GM12878 (cell line): ENCODE measurements around the gene TTC23L. TPM values are rescaled to one million over a fixed set of nuclear protein-coding genes. Genes with fewer than 3 reads are reported as not detected.

ENCODE experiments used
- ATAC-seq: fragments of 200-7000 bp; cut with Tn5 transposase; 3 replicates; pipeline ENCODE4 v1.9.1; 2020; ENCODE audit warnings: mild to moderate bottlenecking, moderate library complexity
- BruUV-seq: library from RNA; stranded (reverse); fragments of 400-500 nt; replicated peaks from 2 replicates; lab custom pipeline; 2021; lab: Mats Ljungman, UMichigan
- CTCF ChIA-PET: fragments of 300-600 bp; sonication (Branson Sonifier 250); formaldehyde crosslinking; extraction: SDS; loops from one replicate; lab custom pipeline; 2021; ENCODE audit warnings: inconsistent platforms; lab: Yijun Ruan, JAX
- POLR2A ChIA-PET: fragments of 350-600 bp; formaldehyde crosslinking; extraction: SDS; loops from one replicate; lab custom pipeline; 2021; ENCODE audit warnings: inconsistent platforms; lab: Charles Lee
- RAD21 ChIA-PET: fragments of 300-600 bp; sonication (Branson Sonifier 250); formaldehyde crosslinking; loops from one replicate; lab custom pipeline; 2023; ENCODE audit warnings: antibody characterized with exemption; ENCODE audit not compliant: unreplicated experiment; lab: Charles Lee
- SMC1A ChIA-PET: fragments of 300-600 bp; sonication (Branson Sonifier 250); formaldehyde crosslinking; loops from one replicate; lab custom pipeline; 2023; ENCODE audit not compliant: unreplicated experiment, uncharacterized antibody; lab: Charles Lee
- DNase-seq: peaks from one replicate; pipeline ENCODE4 v3.0.0-alpha.2; 2011; ENCODE audit warnings: low read depth, low spot score
- FAIRE-seq: peaks from 3 replicates; lab custom pipeline; 2011; peaks lifted over from hg19 to GRCh38; lab: Jason Lieb, UNC
- H2AFZ ChIP-seq: 2 replicates; pipeline ENCODE4 v1.6.0; 2011; ENCODE audit warnings: low read depth, low read length, control low read depth; ENCODE audit not compliant: control insufficient read depth
- H3K27ac ChIP-seq: 2 replicates; pipeline ENCODE4 v1.5.1; 2011; ENCODE audit warnings: control low read depth; ENCODE audit not compliant: control insufficient read depth, insufficient read depth
- H3K27me3 ChIP-seq, 2 experiments: replicated peaks in 1 of 2; 2 replicates each; pipeline versions ENCODE4 v1.6.0 to v1.6.1; 2011; ENCODE audit warnings: low read length in 1 of 2; ENCODE audit not compliant: control insufficient read depth in 2 of 2, insufficient read depth in 2 of 2
- H3K36me3 ChIP-seq, 2 experiments: 2 replicates each; pipeline ENCODE4 v1.5.1; 2011; ENCODE audit warnings: low read length in 1 of 2; ENCODE audit not compliant: control insufficient read depth in 2 of 2, insufficient read depth in 2 of 2
- H3K4me1 ChIP-seq: 2 replicates; pipeline ENCODE4 v1.6.1; 2011; ENCODE audit warnings: mild to moderate bottlenecking, low read length, moderate library complexity, mixed read lengths; ENCODE audit not compliant: control insufficient read depth, insufficient read depth
- H3K4me2 ChIP-seq: 2 replicates; pipeline ENCODE4 v1.6.0; 2011; ENCODE audit warnings: control low read depth; ENCODE audit not compliant: control insufficient read depth, insufficient read depth
- H3K4me3 ChIP-seq: fragments of 200-600 bp; sonication (generic); 2 replicates; pipeline ENCODE4 v1.5.1; 2016
- H3K79me2 ChIP-seq: 2 replicates; pipeline ENCODE4 v1.6.0; 2011; ENCODE audit warnings: low read length; ENCODE audit not compliant: control insufficient read depth, insufficient read depth
- H3K9ac ChIP-seq: 2 replicates; pipeline ENCODE4 v1.8.0; 2011; ENCODE audit warnings: low read length, control low read depth, mixed read lengths; ENCODE audit not compliant: control insufficient read depth, insufficient read depth
- H3K9me3 ChIP-seq: replicated peaks from 3 replicates; pipeline ENCODE4 v1.5.1; 2011; ENCODE audit warnings: mild to moderate bottlenecking, low read length; ENCODE audit not compliant: control insufficient read depth, insufficient read depth
- H4K20me1 ChIP-seq: 2 replicates; pipeline ENCODE4 v1.6.0; 2011; ENCODE audit not compliant: control insufficient read depth, insufficient read depth
- BCL11A ChIP-seq: IDR thresholded peaks from 2 replicates; pipeline ENCODE4 v1.6.1; 2011; ENCODE audit warnings: low read depth, low read length
- CHD2 ChIP-seq: IDR thresholded peaks from 2 replicates; pipeline ENCODE4 v1.6.1; 2011; ENCODE audit warnings: low read depth, low read length, improper control_type of control experiment, borderline replicate concordance
- MTA2 ChIP-seq: fragments of 450-650 bp; IDR thresholded peaks from 2 replicates; pipeline ENCODE4 v1.6.1; 2016; ENCODE audit warnings: low read depth, mild to moderate bottlenecking, moderate library complexity
- NFXL1 ChIP-seq: fragments of 450-650 bp; IDR thresholded peaks from 2 replicates; pipeline ENCODE4 v1.6.1; 2017; ENCODE audit warnings: antibody characterized with exemption, mild to moderate bottlenecking, borderline replicate concordance
- NR2F1 ChIP-seq: fragments of 450-650 bp; conservative IDR thresholded peaks from 2 replicates; pipeline ENCODE4 v1.6.1; 2017; ENCODE audit warnings: mild to moderate bottlenecking
- PBX3 ChIP-seq: IDR thresholded peaks from 2 replicates; pipeline ENCODE4 v1.6.1; 2011; ENCODE audit warnings: mild to moderate bottlenecking, low read depth, low read length, moderate library complexity; ENCODE audit not compliant: insufficient replicate concordance
- RAD21 ChIP-seq: IDR thresholded peaks from 2 replicates; pipeline ENCODE4 v1.6.1; 2011; ENCODE audit warnings: mild to moderate bottlenecking, low read depth, low read length, moderate library complexity; ENCODE audit not compliant: insufficient read depth
- SRF ChIP-seq, 2 experiments: IDR thresholded peaks; 2 replicates each; pipeline ENCODE4 v1.6.1; 2011; ENCODE audit warnings: low read depth in 2 of 2, low read length in 2 of 2, mild to moderate bottlenecking in 1 of 2, moderate library complexity in 1 of 2
- STAT1 ChIP-seq: fragments of 450-650 bp; conservative IDR thresholded peaks from 2 replicates; pipeline ENCODE4 v1.6.1; 2014; ENCODE audit warnings: antibody characterized with exemption, mild to moderate bottlenecking
- ZBED1 ChIP-seq: IDR thresholded peaks from 2 replicates; pipeline ENCODE4 v1.6.1; 2016; ENCODE audit warnings: borderline replicate concordance
- ZNF207 ChIP-seq: fragments of 450-650 bp; IDR thresholded peaks from 2 replicates; pipeline ENCODE4 v1.6.1; 2014; ENCODE audit warnings: antibody characterized with exemption, mild to moderate bottlenecking, borderline replicate concordance
- in situ Hi-C: fragments of 300-500 bp; cut with MboI; formaldehyde crosslinking; loops from 9 replicates; pipeline ENCODE4 v1.14.3; 2018; ENCODE audit warnings: mixed read lengths
- intact Hi-C: fragments of 100-400 bp; cut with micrococcal nuclease; formaldehyde crosslinking; loops from one replicate; pipeline ENCODE4 v1.14.2; 2022; ENCODE audit not compliant: unreplicated experiment
- polyA plus RNA-seq, 11 experiments: library from polyadenylated mRNA; depleted of rRNA in 4 of 11; unstranded in 6 of 11; stranded (reverse) in 5 of 11; fragments of >200 nt; fragmentation: Nextera tagmentation in 4 of 11; fragmentation: Illumina TruSeq in 1 of 11; extraction: Ambion mirVana in 4 of 11; extraction: Trizol in 1 of 11; gene quantifications; 1 replicate in 1 of 11; 2 replicates in 10 of 11; pipeline versions ENCODE4 v1.2.1 to v1.2.3, GENCODE V29; 2011 to 2016; ENCODE audit warnings: inconsistent platforms in 2 of 11, missing spikeins in 2 of 11, low read depth in 1 of 11
- total RNA-seq, 4 experiments: library from RNA; depleted of rRNA in 3 of 4; stranded (reverse); fragments of >200 nt in 3 of 4; fragmentation: Illumina TruSeq in 1 of 4; extraction: Trizol in 1 of 4; gene quantifications; 2 replicates each; pipeline versions ENCODE4 v1.2.1 to v1.2.3, GENCODE V29; 2013 to 2021

TTC23L gene
- total and polyA plus RNA-seq, 10 of the 15 experiments (the other 5 are each of a cell fraction or from before 2014, with no cell fraction given): 0.09 to 0.34 TPM; not detected in 8

GRCh38 chr5:34881246-34881645 lies 42.3 kb downstream of the TTC23L start:
- Histone ChIP-seq H3K79me2 (no peaks in the 10 kb centered on the region), H2AFZ (no peak overlapping the region), H3K4me1 (no peaks in the 10 kb centered on the region), H3K4me3 (no peak overlapping the region), H3K4me2 (no peak overlapping the region), H3K27ac (no peak overlapping the region)
- intact Hi-C loops: no loop called here
- no peak for ATAC-seq
- TF ChIP-seq BCL11A (no peak), PBX3 (no peak), RAD21 (no peak), ZBED1 (no peak), NR2F1 (no peak), NFXL1 (no peak), STAT1 (no peak), SRF (IDR thresholded peaks at IDR 0.05; ENCODE audit: low read depth in 2 of 2, low read length in 2 of 2) (no peak), ZNF207 (no peak), MTA2 (no peak), CHD2 (no peak)
- TF ChIP-seq, all 136 proteins: peak for 0
- ChIA-PET SMC1A (interaction anchor here (0.8 kb wide), 1 partner anchor 17 kb away, joined by 5 read pairs; no protein-coding TSS in a partner anchor), POLR2A (no interaction called here), RAD21 (no interaction called here), CTCF (no interaction called here)
- H4K20me1 ChIP-seq: no peaks in the 10 kb centered on the region
- DNase-seq: no peak
- no peaks in the 10 kb centered on the region for H3K9me3 ChIP-seq
- in situ Hi-C loops: no loop called here
- no TSS peak for BruUV-seq
- H3K9ac ChIP-seq: no peak overlapping the region
- H3K27me3 ChIP-seq: no peaks in the 10 kb centered on the region
- no peak for FAIRE-seq
- H3K36me3 ChIP-seq: no peaks in the 10 kb centered on the region
